A673 (cell line): ENCODE results near the gene TESK2. TPM values are rescaled to one million over a fixed set of nuclear protein-coding genes. Genes with fewer than 3 reads are reported as not detected.

Experiments
- BruUV-seq: library from RNA; stranded (reverse); fragments of 400-500 nt; replicated peaks from 2 replicates; lab custom pipeline; 2021; lab: Mats Ljungman, UMichigan
- CTCF ChIA-PET: fragments of 300-600 bp; sonication (Branson Sonifier 250); formaldehyde crosslinking; loops from one replicate; lab custom pipeline; 2022; ENCODE audit warnings: antibody characterized with exemption; lab: Charles Lee
- POLR2A ChIA-PET: fragments of 300-600 bp; sonication (Branson Sonifier 250); formaldehyde crosslinking; loops from one replicate; lab custom pipeline; 2022; ENCODE audit warnings: antibody characterized with exemption; ENCODE audit not compliant: low non-redundant PET; lab: Charles Lee
- DNase-seq: peaks from one replicate; pipeline ENCODE4 v3.0.0-alpha.2; 2015; ENCODE audit warnings: low spot score
- H3K27ac ChIP-seq: fragments of 200-600 bp; sonication (generic); 2 replicates; pipeline ENCODE4 v1.5.1; 2016; ENCODE audit warnings: mixed run types, low read depth, mild to moderate bottlenecking, mixed read lengths, antibody characterized with exemption, low read length; ENCODE audit not compliant: poor library complexity, severe bottlenecking
- H3K27me3 ChIP-seq: fragments of 200-600 bp; sonication (generic); replicated peaks from 2 replicates; pipeline ENCODE4 v1.6.1; 2017; ENCODE audit warnings: mixed run types, low read depth, mild to moderate bottlenecking, mixed read lengths, antibody characterized with exemption, low read length; ENCODE audit not compliant: insufficient read depth, poor library complexity
- H3K36me3 ChIP-seq: fragments of 200-600 bp; sonication (generic); 2 replicates; pipeline ENCODE4 v1.6.1; 2016; ENCODE audit warnings: mixed run types, mild to moderate bottlenecking, mixed read lengths, antibody characterized with exemption, low read length; ENCODE audit not compliant: insufficient read depth, poor library complexity, severe bottlenecking
- H3K4me1 ChIP-seq: fragments of 200-600 bp; sonication (generic); 2 replicates; pipeline ENCODE4 v1.6.1; 2017; ENCODE audit warnings: mixed run types, mild to moderate bottlenecking, mixed read lengths, antibody characterized with exemption, low read length; ENCODE audit not compliant: insufficient read depth, poor library complexity, severe bottlenecking
- H3K4me3 ChIP-seq: fragments of 200-600 bp; sonication (generic); 2 replicates; pipeline ENCODE4 v1.5.1; 2016; ENCODE audit warnings: low read depth, mixed run types, mild to moderate bottlenecking, mixed read lengths, low read length; ENCODE audit not compliant: poor library complexity, severe bottlenecking
- H3K9me3 ChIP-seq: fragments of 200-600 bp; sonication (generic); 2 replicates; pipeline ENCODE4 v1.6.1; 2016; ENCODE audit warnings: mixed run types, low read depth, mild to moderate bottlenecking, mixed read lengths, antibody characterized with exemption, low read length; ENCODE audit not compliant: poor library complexity, severe bottlenecking
- CTCF ChIP-seq: fragments of 300-800, 200-600 bp; sonication (generic); conservative IDR thresholded peaks from 2 replicates; pipeline ENCODE4 v1.5.1; 2017; ENCODE audit warnings: low read depth, mild to moderate bottlenecking, antibody characterized with exemption, low read length, moderate library complexity, mixed read lengths
- EZH2 ChIP-seq: fragments of 200-600 bp; sonication (generic); IDR thresholded peaks from 2 replicates; pipeline ENCODE4 v1.6.1; 2017; ENCODE audit warnings: borderline replicate concordance, low read depth, mild to moderate bottlenecking, mixed read lengths, antibody characterized with exemption, low read length; ENCODE audit not compliant: poor library complexity, severe bottlenecking
- intact Hi-C: fragments of 100-400 bp; cut with micrococcal nuclease; formaldehyde crosslinking; loops from one replicate; pipeline ENCODE4 v1.10.0; 2022; ENCODE audit not compliant: unreplicated experiment
- total RNA-seq: library from RNA; stranded (reverse); gene quantifications from 2 replicates; pipeline ENCODE4 v1.2.3, GENCODE V29; 2021

The TESK2 gene
- total RNA-seq, 1 experiment from 2014 or later = 0.75 TPM

- Histone ChIP-seq H3K27ac (no peak overlapping the region), H3K27me3 (no peaks in the 10 kb centered on the region), H3K9me3 (no peaks in the 10 kb centered on the region), H3K36me3 (no peaks in the 10 kb centered on the region), H3K4me3 (no peak overlapping the region), H3K4me1 (no peaks in the 10 kb centered on the region)
- intact Hi-C loops = loop anchor here (5.0 to 10.0 kb wide), 2 partner anchors 216 to 529 kb away; no protein-coding TSS in a partner anchor
- POLR2A ChIA-PET = no interaction called here
- BruUV-seq = no TSS peak
- TF ChIP-seq CTCF (no peak), EZH2 (no peak)
- DNase-seq = no peak
- CTCF ChIA-PET = no interaction called here
Observed at GRCh38 chr1:45356186-45356585, 134.8 kb downstream of the TESK2 start.

- no TSS peak for BruUV-seq
- ChIA-PET CTCF (no interaction called here), POLR2A (no interaction called here)
- Histone ChIP-seq H3K27me3 (no peaks in the 10 kb centered on the region), H3K36me3 (no peaks in the 10 kb centered on the region), H3K4me1 (no peaks in the 10 kb centered on the region), H3K27ac (no peak overlapping the region), H3K9me3 (no peaks in the 10 kb centered on the region), H3K4me3 (no peak overlapping the region)
- DNase-seq = no peak
- intact Hi-C loops = loop anchor here (5.0 to 10.0 kb wide), 2 partner anchors 217 to 529 kb away; no protein-coding TSS in a partner anchor
- TF ChIP-seq EZH2 (no peak), CTCF (no peak)
Observed at GRCh38 chr1:45355683-45356082, 135.3 kb downstream of the TESK2 start.

- no TSS peak for BruUV-seq
- ChIA-PET POLR2A (no interaction called here), CTCF (no interaction called here)
- intact Hi-C loops = loop anchor here (5.0 to 10.0 kb wide), 2 partner anchors 217 to 530 kb away; no protein-coding TSS in a partner anchor
- no peak for TF ChIP-seq CTCF
- no peak for TF ChIP-seq EZH2
- Histone ChIP-seq H3K27me3 (no peaks in the 10 kb centered on the region), H3K9me3 (no peaks in the 10 kb centered on the region), H3K4me1 (no peaks in the 10 kb centered on the region), H3K36me3 (no peaks in the 10 kb centered on the region), H3K4me3 (no peak overlapping the region), H3K27ac (no peak overlapping the region)
- no peak for DNase-seq
Observed at GRCh38 chr1:45354838-45355237, 136.1 kb downstream of the TESK2 start.
